RWPE1 (cell line): Measurements from ENCODE around the gene CARMIL1.

ENCODE experiments used
- CTCF ChIA-PET: fragments of 350-600 bp; sonication (Branson Sonifier 250); formaldehyde crosslinking; extraction: SDS; loops from one replicate; lab custom pipeline; 2021; lab: Yijun Ruan, JAX
- POLR2A ChIA-PET: fragments of 400-600 bp; formaldehyde crosslinking; extraction: SDS; loops from one replicate; lab custom pipeline; 2020; ENCODE audit warnings: antibody characterized with exemption; ENCODE audit not compliant: low non-redundant PET; lab: Yijun Ruan, JAX
- DNase-seq: peaks from one replicate; pipeline ENCODE4 v3.0.0; 2012; ENCODE audit warnings: low spot score
- H3K27ac ChIP-seq: fragments of 450-650 bp; 2 replicates; pipeline ENCODE4 v1.5.1; 2017
- TF ChIP-seq, protein P1 (sequence below): fragments of 450-650 bp; conservative IDR thresholded peaks from 2 replicates; pipeline ENCODE4 v1.5.1; 2017; ENCODE audit warnings: low read depth, mild to moderate bottlenecking

CARMIL1 gene

DNA sequence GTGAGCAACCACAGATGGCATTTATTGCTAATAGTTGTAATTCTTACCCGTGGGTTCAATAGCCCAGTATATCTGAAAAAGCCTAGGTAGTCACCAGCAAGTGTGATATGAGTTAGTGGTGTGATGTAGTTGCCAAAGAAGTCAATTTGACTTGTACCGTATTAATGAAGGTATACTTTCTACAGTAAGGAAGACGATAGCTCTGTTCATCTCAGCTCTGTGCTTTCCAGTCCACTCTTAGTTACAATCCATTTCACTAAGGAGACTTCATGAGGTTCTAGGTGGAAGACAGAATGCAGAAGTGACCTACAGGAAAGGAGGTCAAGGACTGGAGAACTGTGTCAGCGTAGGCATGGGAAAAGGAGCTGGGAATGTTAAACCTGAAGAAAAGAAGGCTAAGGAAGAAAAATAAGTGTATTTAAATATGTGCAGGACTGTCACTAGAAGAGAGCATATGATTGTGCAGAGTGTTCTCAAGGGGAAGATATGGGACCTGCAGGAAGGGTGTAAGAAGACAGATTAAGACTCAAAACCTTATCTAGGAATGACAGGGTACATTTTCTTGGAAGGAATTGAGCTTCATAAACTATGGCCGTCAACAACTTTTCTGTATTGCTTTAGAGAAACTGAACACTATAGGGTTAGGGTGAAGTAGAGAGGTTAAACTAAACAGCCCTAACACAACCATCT, 255.9 kb downstream of the CARMIL1 start:
- TF ChIP-seq, protein P1, sequence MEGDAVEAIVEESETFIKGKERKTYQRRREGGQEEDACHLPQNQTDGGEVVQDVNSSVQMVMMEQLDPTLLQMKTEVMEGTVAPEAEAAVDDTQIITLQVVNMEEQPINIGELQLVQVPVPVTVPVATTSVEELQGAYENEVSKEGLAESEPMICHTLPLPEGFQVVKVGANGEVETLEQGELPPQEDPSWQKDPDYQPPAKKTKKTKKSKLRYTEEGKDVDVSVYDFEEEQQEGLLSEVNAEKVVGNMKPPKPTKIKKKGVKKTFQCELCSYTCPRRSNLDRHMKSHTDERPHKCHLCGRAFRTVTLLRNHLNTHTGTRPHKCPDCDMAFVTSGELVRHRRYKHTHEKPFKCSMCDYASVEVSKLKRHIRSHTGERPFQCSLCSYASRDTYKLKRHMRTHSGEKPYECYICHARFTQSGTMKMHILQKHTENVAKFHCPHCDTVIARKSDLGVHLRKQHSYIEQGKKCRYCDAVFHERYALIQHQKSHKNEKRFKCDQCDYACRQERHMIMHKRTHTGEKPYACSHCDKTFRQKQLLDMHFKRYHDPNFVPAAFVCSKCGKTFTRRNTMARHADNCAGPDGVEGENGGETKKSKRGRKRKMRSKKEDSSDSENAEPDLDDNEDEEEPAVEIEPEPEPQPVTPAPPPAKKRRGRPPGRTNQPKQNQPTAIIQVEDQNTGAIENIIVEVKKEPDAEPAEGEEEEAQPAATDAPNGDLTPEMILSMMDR, result no peak
- H3K27ac ChIP-seq, result no peak overlapping the region
- CTCF ChIA-PET, result interaction anchor here (0.8 kb wide), 1 partner anchor 12 kb away, joined by 3 read pairs; no protein-coding TSS in a partner anchor
- no peak for DNase-seq
- POLR2A ChIA-PET, result no interaction called here

DNA sequence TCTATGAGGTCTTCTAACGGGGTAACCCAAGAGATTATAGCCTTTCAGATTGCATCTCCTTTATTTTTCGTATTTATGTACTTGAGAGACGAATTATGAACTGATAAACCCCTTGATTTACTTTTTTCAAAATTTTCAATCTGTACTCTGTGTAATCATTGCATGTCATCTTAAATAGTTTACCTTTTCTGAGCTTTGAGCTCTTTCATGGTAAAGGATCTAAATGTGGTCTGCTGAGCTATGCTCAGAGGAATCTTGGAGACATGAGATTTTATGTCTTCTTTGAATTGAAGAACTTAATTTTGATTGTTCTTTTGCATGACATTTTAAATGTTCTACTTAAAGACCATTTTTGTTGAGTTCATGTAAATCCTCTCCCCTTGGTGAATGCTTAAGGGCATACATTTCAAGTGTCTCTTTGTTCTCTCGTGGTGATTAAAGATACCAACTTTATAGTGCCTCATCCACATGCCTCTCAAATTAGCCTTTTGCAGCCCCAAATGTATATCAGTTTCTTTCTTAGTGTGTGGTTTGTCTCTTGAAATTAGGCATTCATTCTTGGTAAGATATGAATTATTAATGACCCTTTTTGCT, 256.6 kb downstream of the CARMIL1 start:
- no peak for DNase-seq
- no peak overlapping the region for H3K27ac ChIP-seq
- TF ChIP-seq, protein P1, result no peak
- ChIA-PET POLR2A (no interaction called here), CTCF (interaction anchor here (0.6 kb wide), 1 partner anchor 270 kb away, joined by 7 read pairs; no protein-coding TSS in a partner anchor)

DNA sequence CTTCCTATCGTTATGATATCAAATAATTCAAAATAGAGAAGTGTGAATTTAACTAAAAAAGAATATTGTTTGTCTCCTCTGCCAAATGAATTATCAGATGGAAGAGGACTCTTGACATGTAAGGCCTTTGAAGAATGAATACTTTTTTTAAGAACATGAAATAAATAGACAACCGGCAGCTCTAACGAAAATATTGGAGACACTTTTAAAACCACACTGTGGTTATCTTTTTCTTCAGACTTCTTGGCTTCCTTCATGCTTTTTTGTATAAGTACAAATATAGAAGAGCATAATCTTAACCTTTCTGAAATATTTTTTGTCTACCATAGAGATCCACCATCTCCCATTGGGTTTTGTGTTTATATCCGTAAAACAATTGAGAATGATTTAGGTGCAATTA, 257.6 kb downstream of the CARMIL1 start:
- TF ChIP-seq, protein P1, result no peak
- no peak overlapping the region for H3K27ac ChIP-seq
- ChIA-PET POLR2A (no interaction called here), CTCF (interaction anchor here (0.6 kb wide), 2 partner anchors 12 to 295 kb away, joined by 3 read pairs; partner anchors contain the start of gene SLC17A1)
- no peak for DNase-seq

DNA sequence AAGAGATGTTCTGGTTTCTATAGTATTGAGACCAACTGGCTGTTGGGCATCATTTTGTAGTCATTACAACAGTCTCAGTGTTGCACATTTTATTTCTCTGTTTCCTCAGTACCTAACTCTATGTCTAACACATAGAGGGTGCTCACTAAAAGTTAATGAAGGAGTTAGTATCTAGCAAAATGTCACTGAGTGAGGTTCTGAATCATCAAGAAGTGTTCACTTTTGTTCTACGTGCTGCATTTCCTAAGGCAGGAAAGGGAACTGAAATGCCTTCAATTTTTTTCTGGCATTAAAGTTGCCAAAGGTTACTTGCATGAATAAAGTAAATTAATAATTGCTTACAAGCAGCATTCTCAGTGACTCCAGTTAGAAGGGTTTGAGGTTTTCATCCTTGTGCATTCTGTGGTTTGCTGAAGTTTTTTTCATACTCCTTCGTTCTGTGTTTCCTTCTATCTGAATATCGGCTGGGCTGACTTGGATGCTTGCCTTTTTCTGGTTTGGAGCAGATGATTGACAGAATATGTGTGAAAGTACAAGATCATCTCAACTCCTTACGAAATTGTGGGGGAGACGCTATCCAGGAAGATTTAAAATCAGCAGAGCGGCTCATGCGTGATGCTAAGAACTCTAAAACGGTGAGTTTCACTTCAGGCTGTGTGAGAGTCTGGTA, 258.3 kb downstream of the CARMIL1 start:
- no peak overlapping the region for H3K27ac ChIP-seq
- TF ChIP-seq, protein P1, result no peak
- DNase-seq, result no peak
- ChIA-PET POLR2A (no interaction called here), CTCF (no interaction called here)

DNA sequence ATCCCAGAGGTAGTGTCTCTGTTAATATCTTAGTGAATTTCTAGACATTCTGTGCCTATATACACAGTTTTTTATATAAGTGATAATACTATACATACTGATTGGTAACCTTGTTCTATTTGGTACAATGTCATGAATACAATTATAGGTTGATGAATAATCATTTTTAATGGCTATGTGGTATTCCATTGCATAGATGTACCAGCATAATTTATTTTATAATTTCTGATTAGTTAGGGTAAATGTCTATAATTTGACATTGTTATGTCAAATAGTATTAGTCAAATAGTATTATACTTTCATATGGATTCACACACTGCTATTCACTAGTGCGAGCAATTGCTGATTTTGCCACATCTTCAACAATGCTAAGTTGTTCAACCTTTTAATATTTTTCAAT, 262.1 kb downstream of the CARMIL1 start:
- no peak overlapping the region for H3K27ac ChIP-seq
- DNase-seq, result no peak
- ChIA-PET POLR2A (no interaction called here), CTCF (no interaction called here)
- TF ChIP-seq, protein P1, result no peak
